KMS-11 (cell line): ENCODE data around the gene NSD1.

Experiments used
- H2AFZ ChIP-seq: fragments of 200-600 bp; sonication (generic); 2 replicates; pipeline ENCODE4 v1.6.1; 2016; ENCODE audit warnings: antibody characterized with exemption, mixed run types, low read depth
- H3K27ac ChIP-seq: fragments of 200-600 bp; sonication (generic); 2 replicates; pipeline ENCODE4 v1.6.1; 2016; ENCODE audit warnings: mild to moderate bottlenecking, mixed run types
- H3K27me3 ChIP-seq: fragments of 200-600 bp; sonication (generic); 2 replicates; pipeline ENCODE4 v1.6.1; 2017; ENCODE audit warnings: mild to moderate bottlenecking, low read depth, mixed run types, moderate library complexity; ENCODE audit not compliant: insufficient read depth
- H3K36me3 ChIP-seq: fragments of 200-600 bp; sonication (generic); 2 replicates; pipeline ENCODE4 v1.6.1; 2017; ENCODE audit warnings: mild to moderate bottlenecking, mixed run types; ENCODE audit not compliant: insufficient read depth
- H3K4me1 ChIP-seq: fragments of 200-600 bp; sonication (generic); 2 replicates; pipeline ENCODE4 v1.6.1; 2016; ENCODE audit warnings: mild to moderate bottlenecking, low read depth, mixed run types; ENCODE audit not compliant: poor library complexity, severe bottlenecking
- H3K4me2 ChIP-seq: fragments of 200-600 bp; sonication (generic); 2 replicates; pipeline ENCODE4 v1.7.0; 2016; ENCODE audit warnings: mild to moderate bottlenecking, mixed run types
- H3K4me3 ChIP-seq: fragments of 200-600 bp; sonication (generic); IDR thresholded peaks from 2 replicates; pipeline ENCODE4 v1.6.1; 2017; ENCODE audit warnings: low read depth, low read length, mixed read lengths; ENCODE audit not compliant: insufficient read depth
- H3K79me2 ChIP-seq: fragments of 200-600 bp; sonication (generic); 2 replicates; pipeline ENCODE4 v1.6.1; 2016; ENCODE audit warnings: low read depth, mixed run types; ENCODE audit not compliant: insufficient read depth
- H3K9ac ChIP-seq: fragments of 200-600 bp; sonication (generic); 2 replicates; pipeline ENCODE4 v1.6.1; 2016; ENCODE audit warnings: mild to moderate bottlenecking, mixed run types
- H4K20me1 ChIP-seq: fragments of 200-600 bp; sonication (generic); 2 replicates; pipeline ENCODE4 v1.6.1; 2016; ENCODE audit warnings: mild to moderate bottlenecking, mixed run types; ENCODE audit not compliant: insufficient read depth
- TF ChIP-seq, protein P1 (sequence below): fragments of 200-600 bp; sonication (generic); conservative IDR thresholded peaks from 2 replicates; pipeline ENCODE4 v1.6.1; 2017; ENCODE audit warnings: low read depth, mild to moderate bottlenecking, antibody characterized with exemption, low read length, moderate library complexity, mixed read lengths

NSD1 gene

GRCh38 chr5:177233206-177233605, 99.6 kb downstream of the NSD1 start:
- no peaks in the 10 kb centered on the region for H3K79me2 ChIP-seq
- no peak overlapping the region for H3K4me3 ChIP-seq
- H3K9ac ChIP-seq = no peak overlapping the region
- H2AFZ ChIP-seq = no peak overlapping the region
- H3K4me1 ChIP-seq = no peaks in the 10 kb centered on the region
- no peak overlapping the region for H3K4me2 ChIP-seq
- H3K27me3 ChIP-seq = no peaks in the 10 kb centered on the region
- TF ChIP-seq, protein P1, sequence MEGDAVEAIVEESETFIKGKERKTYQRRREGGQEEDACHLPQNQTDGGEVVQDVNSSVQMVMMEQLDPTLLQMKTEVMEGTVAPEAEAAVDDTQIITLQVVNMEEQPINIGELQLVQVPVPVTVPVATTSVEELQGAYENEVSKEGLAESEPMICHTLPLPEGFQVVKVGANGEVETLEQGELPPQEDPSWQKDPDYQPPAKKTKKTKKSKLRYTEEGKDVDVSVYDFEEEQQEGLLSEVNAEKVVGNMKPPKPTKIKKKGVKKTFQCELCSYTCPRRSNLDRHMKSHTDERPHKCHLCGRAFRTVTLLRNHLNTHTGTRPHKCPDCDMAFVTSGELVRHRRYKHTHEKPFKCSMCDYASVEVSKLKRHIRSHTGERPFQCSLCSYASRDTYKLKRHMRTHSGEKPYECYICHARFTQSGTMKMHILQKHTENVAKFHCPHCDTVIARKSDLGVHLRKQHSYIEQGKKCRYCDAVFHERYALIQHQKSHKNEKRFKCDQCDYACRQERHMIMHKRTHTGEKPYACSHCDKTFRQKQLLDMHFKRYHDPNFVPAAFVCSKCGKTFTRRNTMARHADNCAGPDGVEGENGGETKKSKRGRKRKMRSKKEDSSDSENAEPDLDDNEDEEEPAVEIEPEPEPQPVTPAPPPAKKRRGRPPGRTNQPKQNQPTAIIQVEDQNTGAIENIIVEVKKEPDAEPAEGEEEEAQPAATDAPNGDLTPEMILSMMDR = no peak
- H4K20me1 ChIP-seq = no peaks in the 10 kb centered on the region
- H3K36me3 ChIP-seq = no peaks in the 10 kb centered on the region
- no peak overlapping the region for H3K27ac ChIP-seq

DNA sequence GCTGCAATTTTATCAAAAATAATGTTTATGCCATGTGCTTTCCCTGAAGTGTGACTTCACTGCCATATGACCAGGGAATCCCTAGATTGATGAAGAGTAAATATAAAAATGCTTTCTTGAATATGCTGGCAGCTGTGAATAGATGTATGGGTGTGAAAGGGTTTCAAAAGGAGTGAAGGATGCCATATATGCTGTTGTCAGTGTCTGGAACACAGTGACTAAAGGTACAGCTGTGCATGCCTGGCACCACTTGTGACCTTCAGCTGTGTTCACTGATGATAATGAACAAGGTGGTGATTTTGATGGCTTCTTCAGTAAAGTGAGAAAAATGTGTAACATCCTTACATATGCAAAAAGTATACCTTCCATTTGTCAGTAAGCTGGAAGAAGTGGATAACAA, 100.2 kb downstream of the NSD1 start:
- H3K27ac ChIP-seq = no peak overlapping the region
- no peak overlapping the region for H3K4me3 ChIP-seq
- H3K9ac ChIP-seq = no peak overlapping the region
- no peaks in the 10 kb centered on the region for H3K4me1 ChIP-seq
- H3K4me2 ChIP-seq = no peak overlapping the region
- H3K36me3 ChIP-seq = no peaks in the 10 kb centered on the region
- TF ChIP-seq, protein P1 = no peak
- H2AFZ ChIP-seq = no peak overlapping the region
- H3K27me3 ChIP-seq = no peaks in the 10 kb centered on the region
- H3K79me2 ChIP-seq = no peaks in the 10 kb centered on the region
- no peaks in the 10 kb centered on the region for H4K20me1 ChIP-seq

- Histone ChIP-seq H3K27me3 (no peaks in the 10 kb centered on the region), H3K4me2 (no peak overlapping the region), H3K9ac (no peak overlapping the region), H3K79me2 (no peaks in the 10 kb centered on the region), H3K27ac (no peak overlapping the region), H3K4me1 (no peaks in the 10 kb centered on the region), H3K36me3 (no peaks in the 10 kb centered on the region), H2AFZ (no peak overlapping the region), H3K4me3 (no peak overlapping the region), H4K20me1 (no peaks in the 10 kb centered on the region)
- TF ChIP-seq, protein P1 = no peak
Observed at GRCh38 chr5:177234841-177235240, 101.3 kb downstream of the NSD1 start.

- Histone ChIP-seq H3K4me3 (no peak overlapping the region), H4K20me1 (no peaks in the 10 kb centered on the region), H3K27ac (no peak overlapping the region), H3K36me3 (no peaks in the 10 kb centered on the region), H3K9ac (no peak overlapping the region), H3K27me3 (no peaks in the 10 kb centered on the region), H3K79me2 (no peaks in the 10 kb centered on the region), H3K4me1 (no peaks in the 10 kb centered on the region), H3K4me2 (no peak overlapping the region), H2AFZ (no peak overlapping the region)
- TF ChIP-seq, protein P1 = no peak
Observed at GRCh38 chr5:177241768-177242167, 108.2 kb downstream of the NSD1 start.
